GM12878 (cell line): ENCODE data around the gene KATNB1. TPM values are rescaled to one million over a fixed set of nuclear protein-coding genes. Genes with fewer than 3 reads are reported as not detected.

Experiments
- ATAC-seq: fragments of 200-7000 bp; cut with Tn5 transposase; 3 replicates; pipeline ENCODE4 v1.9.1; 2020; ENCODE audit warnings: mild to moderate bottlenecking, moderate library complexity
- BruUV-seq: library from RNA; stranded (reverse); fragments of 400-500 nt; replicated peaks from 2 replicates; lab custom pipeline; 2021; lab: Mats Ljungman, UMichigan
- CTCF ChIA-PET: fragments of 300-600 bp; sonication (Branson Sonifier 250); formaldehyde crosslinking; extraction: SDS; loops from one replicate; lab custom pipeline; 2021; ENCODE audit warnings: inconsistent platforms; lab: Yijun Ruan, JAX
- POLR2A ChIA-PET: fragments of 350-600 bp; formaldehyde crosslinking; extraction: SDS; loops from one replicate; lab custom pipeline; 2021; ENCODE audit warnings: inconsistent platforms; lab: Charles Lee
- RAD21 ChIA-PET: fragments of 300-600 bp; sonication (Branson Sonifier 250); formaldehyde crosslinking; loops from one replicate; lab custom pipeline; 2023; ENCODE audit warnings: antibody characterized with exemption; ENCODE audit not compliant: unreplicated experiment; lab: Charles Lee
- SMC1A ChIA-PET: fragments of 300-600 bp; sonication (Branson Sonifier 250); formaldehyde crosslinking; loops from one replicate; lab custom pipeline; 2023; ENCODE audit not compliant: unreplicated experiment, uncharacterized antibody; lab: Charles Lee
- DNase-seq: peaks from one replicate; pipeline ENCODE4 v3.0.0-alpha.2; 2011; ENCODE audit warnings: low read depth, low spot score
- FAIRE-seq: peaks from 3 replicates; lab custom pipeline; 2011; peaks lifted over from hg19 to GRCh38; lab: Jason Lieb, UNC
- H2AFZ ChIP-seq: 2 replicates; pipeline ENCODE4 v1.6.0; 2011; ENCODE audit warnings: low read depth, low read length, control low read depth; ENCODE audit not compliant: control insufficient read depth
- H3K27ac ChIP-seq: 2 replicates; pipeline ENCODE4 v1.5.1; 2011; ENCODE audit warnings: control low read depth; ENCODE audit not compliant: control insufficient read depth, insufficient read depth
- H3K27me3 ChIP-seq, 2 experiments: replicated peaks in 1 of 2; 2 replicates each; pipeline versions ENCODE4 v1.6.0 to v1.6.1; 2011; ENCODE audit warnings: low read length in 1 of 2; ENCODE audit not compliant: control insufficient read depth in 2 of 2, insufficient read depth in 2 of 2
- H3K36me3 ChIP-seq, 2 experiments: 2 replicates each; pipeline ENCODE4 v1.5.1; 2011; ENCODE audit warnings: low read length in 1 of 2; ENCODE audit not compliant: control insufficient read depth in 2 of 2, insufficient read depth in 2 of 2
- H3K4me1 ChIP-seq: 2 replicates; pipeline ENCODE4 v1.6.1; 2011; ENCODE audit warnings: mild to moderate bottlenecking, low read length, moderate library complexity, mixed read lengths; ENCODE audit not compliant: control insufficient read depth, insufficient read depth
- H3K4me2 ChIP-seq: 2 replicates; pipeline ENCODE4 v1.6.0; 2011; ENCODE audit warnings: control low read depth; ENCODE audit not compliant: control insufficient read depth, insufficient read depth
- H3K4me3 ChIP-seq: fragments of 200-600 bp; sonication (generic); 2 replicates; pipeline ENCODE4 v1.5.1; 2016
- H3K79me2 ChIP-seq: 2 replicates; pipeline ENCODE4 v1.6.0; 2011; ENCODE audit warnings: low read length; ENCODE audit not compliant: control insufficient read depth, insufficient read depth
- H3K9ac ChIP-seq: 2 replicates; pipeline ENCODE4 v1.8.0; 2011; ENCODE audit warnings: low read length, control low read depth, mixed read lengths; ENCODE audit not compliant: control insufficient read depth, insufficient read depth
- H3K9me3 ChIP-seq: replicated peaks from 3 replicates; pipeline ENCODE4 v1.5.1; 2011; ENCODE audit warnings: mild to moderate bottlenecking, low read length; ENCODE audit not compliant: control insufficient read depth, insufficient read depth
- H4K20me1 ChIP-seq: 2 replicates; pipeline ENCODE4 v1.6.0; 2011; ENCODE audit not compliant: control insufficient read depth, insufficient read depth
- CBX3 ChIP-seq: fragments of 200-600 bp; sonication (generic); IDR thresholded peaks from 2 replicates; pipeline ENCODE4 v1.6.1; 2016; ENCODE audit warnings: low read depth, borderline replicate concordance
- HDGF ChIP-seq: fragments of 450-650 bp; IDR thresholded peaks from 2 replicates; pipeline ENCODE4 v1.6.1; 2016; ENCODE audit warnings: antibody characterized with exemption
- KAT2A ChIP-seq: conservative IDR thresholded peaks from 2 replicates; pipeline ENCODE4 v1.6.1; 2011; ENCODE audit warnings: low read depth, low read length; ENCODE audit not compliant: control insufficient read depth
- MTA2 ChIP-seq: fragments of 450-650 bp; IDR thresholded peaks from 2 replicates; pipeline ENCODE4 v1.6.1; 2016; ENCODE audit warnings: low read depth, mild to moderate bottlenecking, moderate library complexity
- MTA3 ChIP-seq: IDR thresholded peaks from 2 replicates; pipeline ENCODE4 v1.6.1; 2012; ENCODE audit warnings: low read length, inconsistent platforms, borderline replicate concordance
- NFXL1 ChIP-seq: fragments of 450-650 bp; IDR thresholded peaks from 2 replicates; pipeline ENCODE4 v1.6.1; 2017; ENCODE audit warnings: antibody characterized with exemption, mild to moderate bottlenecking, borderline replicate concordance
- NFYA ChIP-seq: IDR thresholded peaks from 2 replicates; pipeline ENCODE4 v1.6.1; 2011; ENCODE audit warnings: low read depth, mild to moderate bottlenecking, low read length, improper control_type of control experiment, borderline replicate concordance
- NKRF ChIP-seq: fragments of 450-650 bp; conservative IDR thresholded peaks from 2 replicates; pipeline ENCODE4 v1.6.1; 2017; ENCODE audit warnings: mild to moderate bottlenecking, moderate library complexity
- POLR2A ChIP-seq: IDR thresholded peaks from 2 replicates; pipeline ENCODE4 v1.6.1; 2011; ENCODE audit warnings: low read depth, mild to moderate bottlenecking, low read length
- RUNX3 ChIP-seq: IDR thresholded peaks from 2 replicates; pipeline ENCODE4 v1.6.1; 2012; ENCODE audit warnings: low read length, inconsistent platforms
- SREBF1 ChIP-seq: IDR thresholded peaks from 2 replicates; pipeline ENCODE4 v1.6.1; 2012; ENCODE audit warnings: mild to moderate bottlenecking, low read length
- WRNIP1 ChIP-seq: IDR thresholded peaks from 2 replicates; pipeline ENCODE4 v1.6.1; 2011; ENCODE audit warnings: low read depth, low read length, improper control_type of control experiment, borderline replicate concordance
- ZNF24 ChIP-seq: fragments of 450-650 bp; IDR thresholded peaks from 2 replicates; pipeline ENCODE4 v1.6.1; 2017; ENCODE audit warnings: antibody characterized with exemption, mild to moderate bottlenecking
- WGBS: methylation state at CpG from one replicate; pipeline ENCODE4 v1.1.6; 2016; ENCODE audit warnings: low lambda C conversion rate; ENCODE audit not compliant: insufficient replicate concordance, insufficient coverage; ENCODE audit errors: missing lambda C conversion rate; 5-methylcytosine and 5-hydroxymethylcytosine counted together
- in situ Hi-C: fragments of 300-500 bp; cut with MboI; formaldehyde crosslinking; loops from 9 replicates; pipeline ENCODE4 v1.14.3; 2018; ENCODE audit warnings: mixed read lengths
- intact Hi-C: fragments of 100-400 bp; cut with micrococcal nuclease; formaldehyde crosslinking; loops from one replicate; pipeline ENCODE4 v1.14.2; 2022; ENCODE audit not compliant: unreplicated experiment
- polyA plus RNA-seq, 11 experiments: library from polyadenylated mRNA; depleted of rRNA in 4 of 11; unstranded in 6 of 11; stranded (reverse) in 5 of 11; fragments of >200 nt; fragmentation: Nextera tagmentation in 4 of 11; fragmentation: Illumina TruSeq in 1 of 11; extraction: Ambion mirVana in 4 of 11; extraction: Trizol in 1 of 11; gene quantifications; 1 replicate in 1 of 11; 2 replicates in 10 of 11; pipeline versions ENCODE4 v1.2.1 to v1.2.3, GENCODE V29; 2011 to 2016; ENCODE audit warnings: inconsistent platforms in 2 of 11, missing spikeins in 2 of 11, low read depth in 1 of 11
- total RNA-seq, 4 experiments: library from RNA; depleted of rRNA in 3 of 4; stranded (reverse); fragments of >200 nt in 3 of 4; fragmentation: Illumina TruSeq in 1 of 4; extraction: Trizol in 1 of 4; gene quantifications; 2 replicates each; pipeline versions ENCODE4 v1.2.1 to v1.2.3, GENCODE V29; 2013 to 2021
- TF ChIP-seq, protein P1 (sequence below): fragments of 450-650 bp; IDR thresholded peaks from 2 replicates; pipeline ENCODE4 v1.6.1; 2017; ENCODE audit warnings: low read depth, mild to moderate bottlenecking, moderate library complexity

The KATNB1 gene
- total and polyA plus RNA-seq, 10 of the 15 experiments (the other 5 are each of a cell fraction or from before 2014, with no cell fraction given): 0.71 to 46.5 (median 19.5) TPM

DNA sequence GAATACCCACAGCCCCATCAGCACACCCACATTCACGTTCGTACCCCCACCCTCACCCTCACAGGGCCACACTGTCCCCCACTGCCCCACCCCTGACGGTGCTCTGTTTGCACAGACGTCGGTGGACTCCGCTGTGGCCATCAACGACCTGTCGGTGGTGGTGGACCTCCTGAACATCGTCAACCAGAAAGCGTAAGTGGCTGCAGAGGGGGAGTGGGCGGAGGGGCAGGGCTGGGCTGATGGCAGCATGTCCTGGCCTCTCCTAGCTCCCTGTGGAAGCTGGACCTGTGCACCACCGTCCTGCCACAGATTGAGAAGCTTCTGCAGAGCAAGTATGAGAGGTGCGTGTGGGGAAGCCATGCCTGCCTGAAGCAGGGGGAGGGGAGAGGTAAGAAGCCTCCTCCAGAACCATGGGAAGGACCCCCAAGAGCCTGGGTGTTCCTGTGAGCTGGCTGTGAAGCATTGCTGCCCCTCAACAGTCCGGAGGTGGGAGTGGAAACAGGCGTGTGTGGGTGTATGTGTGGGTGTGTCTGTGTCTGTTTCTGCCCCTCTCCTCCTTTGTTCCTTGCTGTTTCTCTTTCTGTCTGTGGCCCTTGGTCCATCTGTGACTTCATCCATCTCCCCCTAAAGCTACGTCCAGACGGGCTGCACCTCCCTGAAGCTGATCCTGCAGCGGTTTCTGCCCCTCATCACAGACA is 20.3 kb downstream of the KATNB1 start:
- Histone ChIP-seq H3K36me3 (no peaks in the 10 kb centered on the region; a peak in 1 of 4 replicates), H3K4me2 (no peak overlapping the region), H3K27ac (no peak overlapping the region), H2AFZ (no peak overlapping the region), H3K9ac (no peak overlapping the region), H3K4me1 (no peaks in the 10 kb centered on the region), H4K20me1 (no peaks in the 10 kb centered on the region), H3K4me3 (no peak overlapping the region), H3K79me2 (no peaks in the 10 kb centered on the region), H3K27me3 (no peaks in the 10 kb centered on the region), H3K9me3 (no peaks in the 10 kb centered on the region)
- no TSS peak for BruUV-seq
- in situ Hi-C loops: loop anchor here (5.0 kb wide), 1 partner anchor 246 kb away; the partner anchor contains the start of genes USB1 and ZNF319
- FAIRE-seq (no peak), DNase-seq (no peak), ATAC-seq (no peak)
- TF ChIP-seq KAT2A (no peak), SREBF1 (no peak), CBX3 (no peak), MTA2 (no peak), NKRF (no peak), NFXL1 (no peak), ZNF24 (no peak), HDGF (no peak), POLR2A (no peak), WRNIP1 (no peak), MTA3 (no peak), NFYA (no peak), RUNX3 (no peak)
- TF ChIP-seq, protein P1, sequence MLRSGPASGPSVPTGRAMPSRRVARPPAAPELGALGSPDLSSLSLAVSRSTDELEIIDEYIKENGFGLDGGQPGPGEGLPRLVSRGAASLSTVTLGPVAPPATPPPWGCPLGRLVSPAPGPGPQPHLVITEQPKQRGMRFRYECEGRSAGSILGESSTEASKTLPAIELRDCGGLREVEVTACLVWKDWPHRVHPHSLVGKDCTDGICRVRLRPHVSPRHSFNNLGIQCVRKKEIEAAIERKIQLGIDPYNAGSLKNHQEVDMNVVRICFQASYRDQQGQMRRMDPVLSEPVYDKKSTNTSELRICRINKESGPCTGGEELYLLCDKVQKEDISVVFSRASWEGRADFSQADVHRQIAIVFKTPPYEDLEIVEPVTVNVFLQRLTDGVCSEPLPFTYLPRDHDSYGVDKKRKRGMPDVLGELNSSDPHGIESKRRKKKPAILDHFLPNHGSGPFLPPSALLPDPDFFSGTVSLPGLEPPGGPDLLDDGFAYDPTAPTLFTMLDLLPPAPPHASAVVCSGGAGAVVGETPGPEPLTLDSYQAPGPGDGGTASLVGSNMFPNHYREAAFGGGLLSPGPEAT: no peak
- ChIA-PET RAD21 (interaction anchor here (1.5 to 2.0 kb wide), 2 partner anchors 10 to 107 kb away, joined by 3 to 6 read pairs; no protein-coding TSS in a partner anchor), SMC1A (no interaction called here), POLR2A (no interaction called here), CTCF (interaction anchor here (0.7 to 2.5 kb wide), 9 partner anchors 13 to 366 kb away, joined by 3 to 9 read pairs (median 3); no protein-coding TSS in a partner anchor)
- WGBS: 79% methylated on average over 17 of the region's 18 CpGs
- intact Hi-C loops: loop anchor here (5.0 kb wide), 1 partner anchor 106 kb away; no protein-coding TSS in a partner anchor
